HUDEP-2 (cell line): ENCODE data around the gene P2RX6.
"Not testable (repeated sequence)": the region's sequence is repeated elsewhere in the genome, so short reads cannot be mapped to it uniquely, and the experiment has no call there.

Experiments
- DNase-seq, 76 experiments: peaks; one replicate each; lab custom pipeline; 2025; ENCODE audit not compliant: unreplicated experiment in 76 of 76; lab: John Stamatoyannopoulos, UW

The P2RX6 gene

GRCh38 chr22:20993304-20994127 lies 21.4 kb upstream of the P2RX6 start:
- DNase-seq, result no peak

GRCh38 chr22:20994128-20994901 lies 20.6 kb upstream of the P2RX6 start:
- no peak for DNase-seq

- DNase-seq, result no peak
Measured at GRCh38 chr22:20994902-20995241, 20.1 kb upstream of the P2RX6 start.

- DNase-seq, result no peak
Measured at GRCh38 chr22:20995329-20996030, 19.5 kb upstream of the P2RX6 start.

- DNase-seq, result no peak
Measured at GRCh38 chr22:20996031-20996410, 18.9 kb upstream of the P2RX6 start.

- no peak for DNase-seq
Measured at GRCh38 chr22:20996598-20997535, 18.1 kb upstream of the P2RX6 start.

- no peak for DNase-seq
Measured at GRCh38 chr22:20997536-20998257, 17.3 kb upstream of the P2RX6 start.

- peak in 2 of 76 experiments; percentile 12 to 15 for DNase-seq
Measured at GRCh38 chr22:20998411-20999336, 16.3 kb upstream of the P2RX6 start.

GRCh38 chr22:20999350-21000206 lies 15.4 kb upstream of the P2RX6 start:
- DNase-seq, result no peak

GRCh38 chr22:21000207-21000986 lies 14.6 kb upstream of the P2RX6 start:
- DNase-seq, result peak in 3 of 76 experiments; percentile 4 to 19 (median 8)

- peak in 1 of 76 experiments; percentile 47 for DNase-seq
Measured at GRCh38 chr22:21000987-21001600, 13.9 kb upstream of the P2RX6 start.

- DNase-seq, result peak in 74 of 76 experiments; percentile 56 to 96 (median 90)
Measured at GRCh38 chr22:21001601-21002325, 13.2 kb upstream of the P2RX6 start, which contains the start of gene THAP7. Gene THAP7, minus strand, starts transcription at chr22:21002118. Its CDS starts 207 bp downstream, at chr22:21001911.

GRCh38 chr22:21003782-21004181 lies 11.2 kb upstream of the P2RX6 start:
- peak in 3 of 76 experiments; percentile 7 to 16 (median 11) for DNase-seq

GRCh38 chr22:21009208-21009607 lies 5.8 kb upstream of the P2RX6 start:
- not testable (repeated sequence) for DNase-seq

- peak in 44 of 76 experiments; percentile 6 to 64 (median 27) for DNase-seq
Measured at GRCh38 chr22:21009638-21010425, 5.1 kb upstream of the P2RX6 start.
